GM15510 (cell line): ENCODE measurements around the gene PKP1.

Experiments
- POLR2A ChIP-seq: IDR thresholded peaks from 3 replicates; pipeline ENCODE4 v1.6.1; 2011; ENCODE audit warnings: borderline replicate concordance; ENCODE audit not compliant: insufficient read length; ENCODE audit errors: extremely low read depth

Gene PKP1

DNA sequence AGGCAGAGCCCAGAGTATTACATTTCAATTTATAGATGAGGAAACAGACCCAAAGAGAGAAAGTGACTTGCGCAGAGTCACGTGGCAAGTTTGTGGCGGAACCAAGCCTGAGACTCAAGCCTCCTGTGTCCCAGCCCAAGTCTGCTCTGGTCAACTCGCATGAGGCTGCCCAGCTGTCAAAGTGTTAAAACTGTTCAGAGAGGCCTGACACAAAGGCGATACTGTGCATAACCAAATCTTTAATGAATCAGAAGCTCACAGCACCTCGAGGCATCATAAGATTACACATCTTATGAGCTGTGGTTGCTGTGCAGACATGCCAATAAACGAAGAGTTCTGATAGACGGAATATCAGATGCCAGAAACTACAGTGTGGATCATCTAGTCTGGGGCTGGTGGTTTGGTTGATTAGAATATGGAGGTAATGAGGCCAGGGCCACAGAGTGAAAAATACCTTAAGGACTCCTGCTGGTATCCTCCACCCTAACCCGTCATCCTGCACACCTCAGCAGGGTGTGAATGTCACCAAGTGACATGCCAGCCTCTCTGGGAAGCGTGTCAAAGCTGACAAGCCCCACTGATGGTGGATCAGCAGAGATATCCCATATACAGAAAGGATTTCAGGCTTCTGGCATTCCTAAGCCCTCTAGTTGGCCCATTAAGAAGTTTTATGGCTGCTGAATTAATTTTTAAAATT lies 52.0 kb downstream of the PKP1 start:
- TF ChIP-seq POLR2A = no peak

GRCh38 chr1:201335901-201336300 lies 52.6 kb downstream of the PKP1 start:
- no peak for TF ChIP-seq POLR2A

DNA sequence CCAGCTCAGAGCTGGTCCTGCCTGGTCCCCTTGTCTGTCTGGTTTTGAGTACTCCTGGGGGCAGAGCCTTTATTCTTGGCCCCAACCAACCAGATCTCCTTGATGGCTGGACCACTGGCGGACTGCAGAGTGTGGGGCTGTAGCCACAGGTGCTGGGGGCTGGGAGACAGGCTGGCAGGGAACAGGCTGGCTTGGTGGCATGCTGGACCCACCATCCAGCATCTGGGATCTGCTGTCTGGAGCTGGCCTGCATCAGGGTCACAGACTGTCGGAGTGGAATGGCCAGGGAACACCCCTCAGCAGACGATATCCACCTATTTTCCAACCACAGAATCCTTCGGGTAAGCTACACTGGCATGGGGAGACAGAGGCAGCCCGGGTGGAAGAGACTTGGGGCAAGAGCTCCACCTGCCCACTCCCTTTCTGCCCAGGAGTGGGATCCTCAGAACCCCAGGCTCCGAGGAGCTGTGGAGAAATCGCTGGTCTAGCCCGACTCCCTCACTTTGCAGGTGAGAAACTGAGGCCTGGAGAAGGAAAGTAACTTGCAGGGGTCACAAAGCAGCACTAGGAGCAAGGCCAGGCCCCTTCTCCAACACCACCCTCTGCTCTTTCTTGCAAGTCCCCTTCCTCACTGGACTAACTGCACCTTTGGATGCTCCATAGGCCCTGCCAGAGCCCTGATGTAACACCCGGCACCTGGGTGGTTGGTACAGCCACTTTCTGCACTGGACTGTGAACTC lies 53.6 kb downstream of the PKP1 start:
- no peak for TF ChIP-seq POLR2A

GRCh38 chr1:201341377-201341776 lies 58.1 kb downstream of the PKP1 start:
- TF ChIP-seq POLR2A = no peak

DNA sequence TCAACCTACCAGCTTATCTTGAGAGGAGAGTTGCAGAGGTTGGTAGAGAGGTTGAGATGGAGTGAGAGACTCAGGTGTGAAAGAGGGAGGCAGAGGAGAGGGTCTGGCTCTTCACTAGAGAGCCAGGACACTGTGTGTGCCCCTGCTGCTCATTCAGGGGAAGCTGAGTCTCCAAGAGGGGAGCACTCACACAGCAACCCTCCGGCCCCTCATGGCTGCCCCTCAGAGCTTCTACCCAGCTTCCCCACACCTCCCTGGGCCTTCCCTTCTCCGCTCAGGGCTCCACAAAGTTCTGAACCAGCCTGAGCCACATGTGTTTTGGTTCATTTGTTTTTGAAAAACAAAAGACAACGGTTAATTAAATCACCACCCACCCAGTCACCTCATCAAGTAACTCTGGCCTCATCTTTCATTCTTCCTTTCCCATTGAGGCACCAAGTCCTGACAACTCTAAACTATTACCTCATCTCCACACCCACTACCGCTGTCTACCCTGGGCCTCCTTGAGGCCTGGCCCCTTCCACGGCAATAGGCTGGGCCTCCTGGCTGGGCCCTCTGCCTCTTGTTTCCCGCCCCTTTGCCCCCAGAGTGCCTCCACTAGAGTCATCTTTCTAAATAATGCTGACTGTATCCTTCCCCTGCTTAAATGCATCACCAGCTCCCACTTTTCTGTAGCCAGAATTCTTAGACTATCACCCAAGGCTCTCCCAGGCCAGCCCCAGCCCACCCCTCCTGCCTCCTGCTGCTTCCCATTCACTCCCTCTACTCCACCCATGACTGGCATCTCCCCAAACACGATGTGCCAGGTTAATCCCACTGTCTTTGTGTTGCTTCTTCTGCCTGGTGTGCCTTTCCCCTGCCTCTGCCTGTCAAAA lies 61.1 kb downstream of the PKP1 start:
- TF ChIP-seq POLR2A = no peak

DNA sequence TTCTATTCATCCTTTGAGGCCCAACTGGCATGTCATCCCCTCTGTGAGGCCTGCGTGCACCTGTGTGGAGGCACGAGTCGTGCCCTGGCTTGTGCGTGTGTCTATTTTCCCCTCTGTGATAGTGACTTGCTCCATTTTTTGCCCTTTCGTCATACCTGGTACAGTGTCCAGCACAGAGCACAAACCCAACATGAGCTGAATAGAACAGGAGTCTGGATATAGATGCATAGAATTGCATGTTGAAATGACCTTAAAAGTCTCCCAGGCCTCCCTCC lies 61.7 kb downstream of the PKP1 start:
- no peak for TF ChIP-seq POLR2A

DNA sequence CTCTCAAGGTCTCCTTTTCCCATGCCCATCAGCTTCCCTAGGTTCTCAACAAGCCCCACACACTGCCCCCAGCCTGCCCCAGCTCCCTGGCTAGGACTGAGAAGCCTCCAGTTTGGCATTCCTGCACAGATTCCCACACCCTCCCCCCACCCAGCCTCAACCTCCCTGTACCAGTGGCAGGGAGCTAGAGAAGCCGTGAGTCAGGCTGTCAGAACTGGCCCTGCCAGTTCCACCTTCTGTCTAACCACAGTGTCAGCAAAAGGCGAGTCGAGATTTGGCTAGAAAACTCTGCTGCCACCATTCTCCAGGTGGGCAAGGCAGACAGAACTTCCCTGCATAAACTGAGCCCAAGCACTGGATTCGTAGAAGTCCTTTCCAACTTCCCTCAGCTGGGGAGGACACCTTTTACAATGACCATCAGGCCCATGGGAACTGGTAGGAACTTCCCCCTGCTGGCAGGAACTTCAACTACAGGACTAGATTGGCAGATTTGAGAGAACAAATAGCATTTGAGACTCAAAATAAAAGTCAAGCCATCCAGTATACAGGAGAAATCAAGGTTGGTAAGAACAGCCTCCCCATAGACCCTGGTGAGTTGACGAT lies 63.1 kb downstream of the PKP1 start:
- no peak for TF ChIP-seq POLR2A

GRCh38 chr1:201346987-201347386 lies 63.7 kb downstream of the PKP1 start:
- TF ChIP-seq POLR2A = no peak

DNA sequence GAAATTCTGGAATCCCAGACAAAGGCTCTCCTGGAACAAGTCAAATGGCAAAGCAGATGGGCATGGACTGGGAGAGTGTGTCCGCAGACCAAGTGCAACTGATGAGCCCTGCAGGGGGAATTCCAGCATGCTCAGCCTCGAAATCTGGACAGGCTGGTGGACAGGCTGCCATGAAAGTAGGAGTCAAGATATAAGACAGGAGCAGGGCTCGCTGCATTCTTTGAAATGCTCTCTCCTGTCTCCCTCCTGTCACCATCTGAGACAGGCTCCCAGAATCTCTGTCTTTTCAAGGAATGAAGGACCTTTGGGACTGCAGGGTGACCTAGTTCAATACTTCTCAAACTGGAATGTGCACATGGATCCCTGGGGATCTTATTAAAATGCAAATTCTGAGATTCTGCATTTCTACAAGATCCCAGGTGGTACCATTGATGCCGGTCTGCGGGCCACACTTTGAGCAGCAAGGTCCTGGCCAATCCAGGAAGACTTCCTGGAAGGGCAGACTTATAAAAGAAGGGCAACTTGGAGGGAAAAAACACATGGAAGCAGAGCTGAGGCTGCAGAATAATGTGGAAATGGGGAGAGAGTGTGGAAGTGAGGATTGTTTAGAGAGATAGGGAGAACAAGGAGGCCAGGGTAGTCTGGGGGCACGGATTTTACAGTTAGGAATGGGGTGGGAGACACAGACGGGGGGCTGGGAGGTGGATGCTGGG lies 64.3 kb downstream of the PKP1 start:
- TF ChIP-seq POLR2A = no peak

- TF ChIP-seq POLR2A = no peak
These were observed 64.9 kb downstream of the PKP1 start for GRCh38 chr1:201348211-201348566.

DNA sequence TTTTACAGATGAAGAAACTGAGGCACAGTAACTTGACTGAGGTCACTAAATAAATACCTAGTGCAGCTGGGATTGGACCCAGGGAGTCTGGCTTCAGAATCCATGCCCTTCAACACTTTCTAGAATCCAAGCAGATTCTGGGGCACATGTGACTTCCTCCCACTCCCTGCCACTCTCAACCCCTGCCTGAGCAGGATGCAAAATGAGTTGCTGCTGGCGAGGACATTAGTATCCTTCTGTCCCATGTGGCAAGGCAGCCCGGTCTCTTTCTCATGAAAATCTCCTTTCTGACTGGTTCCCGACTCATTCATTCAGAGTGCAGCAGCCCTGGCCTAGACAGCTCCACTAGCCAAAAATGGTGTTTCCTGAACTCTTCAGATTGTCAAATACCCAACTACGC lies 65.8 kb downstream of the PKP1 start:
- no peak for TF ChIP-seq POLR2A

- TF ChIP-seq POLR2A = no peak
These were observed 67.0 kb downstream of the PKP1 start for GRCh38 chr1:201350361-201350725.

GRCh38 chr1:201350884-201351283 lies 67.6 kb downstream of the PKP1 start:
- TF ChIP-seq POLR2A = no peak

GRCh38 chr1:201351617-201352016 lies 68.3 kb downstream of the PKP1 start:
- no peak for TF ChIP-seq POLR2A
